Lung microvascular endothelial cell (primary cell): ENCODE measurements around the gene PXT1. TPM values are rescaled to one million over a fixed set of nuclear protein-coding genes. Genes with fewer than 3 reads are reported as not detected.

Source experiments
- DNase-seq, 2 donors: peaks; one replicate each; pipeline versions ENCODE4 v3.0.0 to v3.0.0-alpha.2; 2010; ENCODE audit warnings: low read depth in 2 of 2
- total RNA-seq: library from RNA; depleted of rRNA; stranded (reverse); fragments of >200 nt; gene quantifications from 2 replicates; pipeline ENCODE4 v1.2.1, GENCODE V29; 2014

The PXT1 gene
- total RNA-seq, 1 donor from 2014 or later: under 0.01 TPM

DNA sequence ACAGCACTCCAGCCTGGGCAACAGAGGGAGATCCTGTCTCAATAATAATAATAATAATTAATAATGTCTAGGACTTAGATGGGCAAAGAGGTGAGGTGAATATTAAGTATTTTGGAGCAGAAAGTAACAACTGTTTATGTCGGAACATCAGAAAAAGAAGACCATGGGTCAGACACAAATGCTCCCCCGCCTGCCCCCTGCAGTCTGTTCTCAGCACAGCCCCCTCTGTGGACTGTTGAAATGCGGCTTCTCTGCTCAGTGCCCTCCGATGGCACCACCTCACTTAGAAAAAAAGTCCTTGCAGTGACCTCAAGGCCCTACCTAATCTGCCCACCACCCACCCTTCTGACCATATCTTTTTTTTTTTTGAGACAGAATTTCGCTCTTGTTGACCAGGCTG, 50.0 kb downstream of the PXT1 start:
- DNase-seq: no peak

DNA sequence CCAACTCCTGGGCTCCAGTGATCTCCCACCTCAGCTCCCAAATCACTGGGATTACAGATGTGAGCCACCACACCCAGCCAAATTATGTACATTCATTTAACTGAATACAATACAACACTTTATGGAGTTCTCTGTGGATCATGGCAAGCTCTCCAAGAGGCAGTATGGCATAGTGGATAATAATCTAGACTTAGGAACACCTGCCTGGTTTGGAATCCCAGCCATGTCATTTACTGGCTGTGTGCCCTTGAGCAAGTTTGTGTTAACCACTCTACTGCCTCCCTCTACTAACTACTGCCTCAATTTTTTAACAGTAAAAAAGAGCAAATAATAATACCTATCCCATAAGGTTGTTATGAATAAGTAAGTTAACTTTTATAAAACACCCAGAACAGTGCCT, 53.3 kb downstream of the PXT1 start:
- DNase-seq: no peak

DNA sequence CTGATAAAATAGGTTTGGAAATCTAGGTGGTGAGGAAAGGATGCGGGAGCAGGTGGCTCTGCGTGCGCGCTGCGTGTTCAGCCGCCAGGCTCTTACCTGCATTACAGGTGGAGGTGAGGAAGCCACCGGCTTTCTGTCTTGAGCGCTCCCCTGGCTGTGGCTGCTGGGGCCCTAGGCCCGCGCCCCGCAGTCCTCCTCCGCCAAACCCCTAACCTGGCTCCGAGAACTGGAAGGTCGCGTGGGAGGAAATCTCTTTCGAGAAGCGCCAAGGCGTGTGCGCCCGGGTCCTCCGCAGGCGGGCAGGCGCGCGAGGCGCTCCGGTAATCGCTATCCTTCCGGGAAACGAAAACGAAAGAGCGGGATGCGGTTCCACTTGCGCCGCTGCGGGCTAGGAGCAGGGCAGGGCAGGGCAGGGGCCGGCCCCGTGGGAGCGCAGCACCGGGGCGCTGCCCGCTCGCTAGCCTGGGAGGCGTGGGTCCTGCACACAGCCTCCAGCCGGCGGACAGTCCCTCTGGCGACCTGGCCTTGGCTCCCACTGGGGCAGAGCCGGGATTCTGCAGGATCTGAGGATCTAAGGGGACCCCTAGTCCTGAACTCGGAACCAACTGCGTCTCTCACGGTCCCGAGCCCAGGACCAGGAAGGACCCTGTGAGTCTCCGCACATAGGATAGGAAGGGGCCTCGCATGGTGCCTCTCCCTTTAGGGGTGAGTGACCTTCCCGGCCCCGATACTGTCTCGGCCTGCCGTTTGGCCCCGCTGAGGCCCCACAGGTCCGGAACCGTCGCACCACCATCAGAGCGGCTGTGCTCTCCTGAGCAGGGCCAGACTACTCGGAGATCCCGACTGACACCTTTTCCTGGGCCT, 55.0 kb downstream of the PXT1 start, which contains the start of gene ETV7:
Gene ETV7 (minus strand): TSS at position 230 of the 864 bp plus-strand sequence. CDS start 128 bp downstream, at position 102.
- DNase-seq: peak; percentile 14 to 24

DNA sequence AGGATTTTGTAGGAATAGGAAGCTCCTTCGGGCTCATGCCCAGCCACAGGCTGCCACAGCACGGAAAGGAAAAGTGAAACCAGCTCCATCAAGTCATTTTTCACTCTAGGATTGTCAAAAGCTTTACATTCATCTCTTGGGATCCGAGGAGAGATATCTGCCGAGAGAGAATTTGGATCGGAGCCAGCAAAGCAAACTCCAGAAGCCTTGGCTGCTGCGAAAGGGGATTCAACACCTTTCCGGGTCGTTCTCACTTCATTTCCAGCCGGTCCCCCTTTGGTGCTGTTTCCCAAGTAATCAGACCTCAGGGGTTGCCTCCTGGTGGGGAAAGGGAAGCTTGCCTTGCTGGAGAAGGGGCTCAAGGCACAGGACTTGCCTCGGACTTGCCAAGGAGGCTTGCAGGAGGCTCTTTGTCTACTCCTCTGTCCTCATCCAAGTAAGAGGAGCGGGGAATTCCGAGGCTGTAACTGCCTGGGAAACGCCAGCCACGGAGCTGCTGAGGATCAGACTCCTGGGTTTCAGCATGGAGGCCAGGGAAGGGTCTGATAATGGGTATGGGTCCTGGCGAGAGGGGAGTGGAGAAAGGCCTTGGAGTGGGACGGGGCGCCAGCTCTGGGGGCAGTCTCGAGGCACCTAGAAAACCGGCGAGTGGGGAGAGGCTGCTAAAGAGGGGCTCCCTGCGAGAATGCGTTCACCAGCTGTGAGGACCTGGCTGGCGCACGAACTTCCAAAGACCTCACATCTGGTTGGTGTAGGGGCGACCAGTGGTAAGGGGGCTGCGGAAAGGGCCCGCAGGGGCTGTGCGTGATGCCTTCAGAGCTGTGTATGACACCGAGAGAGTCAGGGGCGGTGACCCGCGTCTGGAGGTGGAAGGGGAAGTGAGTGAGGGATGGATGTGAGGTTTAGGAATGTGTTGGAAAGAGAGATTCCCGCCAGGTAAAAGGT, 55.9 kb downstream of the PXT1 start:
- DNase-seq: peak; percentile 36 to 74

DNA sequence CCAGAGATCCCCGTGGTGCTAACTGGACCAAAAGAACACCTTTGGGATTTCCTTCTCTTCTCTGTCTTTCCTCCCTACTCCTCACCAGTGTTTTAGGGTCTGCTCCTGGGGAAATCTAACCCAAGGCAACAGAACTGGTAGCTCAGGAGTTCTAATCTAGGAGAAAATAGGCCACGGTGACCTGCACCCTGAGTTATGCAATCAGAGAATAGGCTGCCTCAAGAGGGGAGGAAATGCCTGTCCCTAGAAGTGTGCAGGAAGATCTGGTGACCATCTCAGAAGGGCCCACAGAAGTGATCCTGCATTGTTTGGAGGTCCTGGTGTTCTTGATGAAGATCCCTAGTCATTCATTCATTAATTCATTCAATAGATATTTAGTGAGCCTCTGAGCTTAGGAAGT, 58.6 kb downstream of the PXT1 start:
- DNase-seq: no peak

DNA sequence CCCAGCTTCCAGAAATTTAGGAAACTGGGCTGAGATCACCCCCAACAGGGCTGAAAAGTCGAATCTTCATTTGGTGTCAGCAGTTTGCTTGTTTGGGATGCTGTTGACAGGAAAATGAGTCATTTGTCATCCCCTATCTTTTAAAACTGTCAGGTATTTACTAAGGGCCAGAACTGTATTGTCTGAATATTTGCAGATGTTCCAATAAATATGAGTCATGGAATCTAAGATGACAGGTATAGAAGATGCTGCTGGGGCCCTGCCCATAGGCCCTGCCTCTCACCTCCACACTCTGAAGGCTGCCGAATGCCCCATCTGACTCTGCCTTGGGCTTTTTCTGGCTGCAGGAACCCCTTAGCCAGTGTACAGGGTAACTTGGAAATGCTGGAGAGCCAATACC, 59.0 kb downstream of the PXT1 start:
- no peak for DNase-seq

DNA sequence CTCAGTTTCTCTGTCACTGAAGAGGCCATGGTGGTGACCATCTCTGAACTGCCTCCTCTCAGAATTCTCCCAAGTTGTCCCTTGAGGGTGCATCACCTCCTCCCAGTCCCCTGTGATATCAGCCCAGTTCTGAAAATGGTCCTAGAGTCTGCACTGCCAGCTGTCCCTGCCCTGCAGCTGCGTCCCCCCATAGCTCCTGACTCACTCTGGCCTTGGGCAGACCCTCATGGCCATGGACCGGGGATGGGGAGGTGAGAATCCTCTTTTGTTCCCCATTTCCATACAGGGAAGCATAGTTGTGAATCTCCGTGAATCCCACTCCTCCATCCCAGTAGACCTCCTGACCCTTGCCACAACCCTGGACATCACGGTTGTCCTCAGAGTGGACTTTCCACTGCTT, 59.7 kb downstream of the PXT1 start:
- no peak for DNase-seq

DNA sequence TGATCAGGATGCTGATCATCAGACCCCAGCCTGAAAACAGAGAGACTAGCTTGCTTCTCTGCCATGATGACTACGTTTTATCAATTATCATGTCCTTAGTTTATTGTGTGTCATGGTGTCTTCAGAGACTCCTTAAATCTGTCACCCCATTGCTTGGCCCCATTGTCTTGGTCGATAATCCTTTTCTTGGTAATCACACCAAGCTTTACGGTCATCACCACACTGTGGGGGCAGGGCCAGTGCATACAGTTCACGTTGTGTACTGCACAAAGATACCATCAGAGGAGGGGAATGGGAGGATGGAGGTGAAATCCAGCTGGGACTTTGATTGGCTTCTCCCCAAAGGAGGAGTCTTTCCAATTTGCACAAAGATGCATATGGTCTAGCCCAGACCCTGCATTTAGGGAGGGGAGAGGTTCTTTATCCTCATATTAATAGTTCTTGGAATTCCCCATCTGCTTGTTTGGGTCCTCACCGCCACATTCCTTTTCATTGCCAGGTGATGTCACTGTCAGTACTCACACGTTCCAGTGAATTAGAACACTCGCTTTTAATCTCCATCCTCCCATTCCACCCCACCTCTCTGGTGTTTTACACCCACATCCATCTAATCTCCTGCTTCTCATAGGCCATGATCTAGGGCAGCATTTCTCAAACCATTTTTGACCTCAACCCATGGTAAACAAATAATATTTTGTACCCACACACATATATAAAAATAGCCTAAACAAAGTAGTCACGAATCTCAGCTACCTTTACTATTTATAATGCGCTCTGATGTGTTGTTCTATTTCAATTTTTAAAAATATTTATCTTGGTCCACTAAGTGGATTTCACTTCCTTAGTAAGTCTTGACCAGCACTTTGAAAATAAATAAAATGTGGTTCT, 60.9 kb downstream of the PXT1 start:
- no peak for DNase-seq

DNA sequence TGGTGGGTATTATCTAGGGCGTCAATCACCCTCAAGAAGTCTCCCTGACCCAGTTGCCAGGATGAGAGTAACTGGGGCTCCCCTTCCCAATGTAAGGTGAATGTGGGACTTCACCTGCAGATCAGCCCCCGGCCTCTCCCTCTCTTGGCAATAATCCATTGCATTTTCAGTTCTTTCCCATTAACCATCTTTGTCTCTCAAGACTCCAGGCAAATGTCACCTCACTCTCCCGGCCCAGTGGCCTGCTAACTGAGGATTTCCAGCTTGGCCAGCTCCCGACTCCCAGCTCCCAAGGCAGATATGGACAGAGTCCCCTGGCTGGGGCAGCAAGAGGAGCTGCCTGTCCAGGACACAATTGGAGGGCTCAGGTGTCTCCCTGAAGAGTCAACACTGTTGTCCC, 62.5 kb downstream of the PXT1 start:
- DNase-seq: no peak

DNA sequence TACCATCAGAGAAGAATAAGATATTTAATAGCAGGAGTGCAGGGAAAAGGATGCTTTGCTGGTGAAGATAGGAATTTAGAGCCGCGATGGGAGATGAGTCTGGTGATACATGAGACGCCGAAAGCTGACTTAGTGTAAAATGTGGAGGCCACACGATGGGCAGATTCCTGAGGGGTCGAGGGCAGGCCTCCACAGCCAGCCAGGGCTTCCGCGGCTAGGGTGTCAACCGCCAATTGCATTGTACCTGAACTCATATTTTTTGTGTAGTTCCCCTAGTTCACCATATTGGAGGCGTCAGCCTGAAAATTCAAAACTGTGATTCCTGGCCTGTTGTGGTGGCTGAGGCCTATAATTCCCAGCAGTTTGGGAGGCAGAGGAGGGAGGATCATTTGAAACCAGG, 63.7 kb downstream of the PXT1 start:
- no peak for DNase-seq

DNA sequence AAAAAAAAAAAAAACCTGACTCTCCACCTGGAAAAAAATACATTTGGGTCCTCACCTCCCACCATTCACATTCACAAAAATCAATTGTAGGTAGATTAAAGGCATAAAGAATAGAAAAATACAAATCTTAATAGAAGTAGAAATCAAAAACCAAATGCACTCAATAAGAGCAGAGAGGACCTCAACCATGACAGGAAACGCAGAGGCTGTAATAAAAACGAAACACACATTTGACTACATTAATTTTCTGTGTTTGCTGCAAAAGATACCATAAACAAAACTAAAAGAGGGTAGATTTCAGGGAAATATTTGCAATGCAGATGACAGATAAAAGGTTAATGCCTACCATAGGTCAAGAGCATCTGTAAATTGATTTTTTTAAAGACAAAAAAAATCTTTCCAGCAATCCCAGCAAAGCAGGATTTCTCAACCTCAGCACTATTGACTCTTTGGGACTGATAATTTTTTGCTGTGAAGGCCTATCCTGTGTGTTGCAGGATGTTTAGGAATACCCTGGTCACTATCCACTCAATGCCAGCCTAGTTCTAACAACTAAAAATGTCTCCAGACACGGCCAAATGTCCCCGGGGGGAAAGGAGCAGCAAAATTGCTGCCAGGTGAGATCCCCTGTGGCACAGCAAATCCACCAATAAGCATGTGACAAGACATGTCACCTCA, 64.3 kb downstream of the PXT1 start:
- no peak for DNase-seq

DNA sequence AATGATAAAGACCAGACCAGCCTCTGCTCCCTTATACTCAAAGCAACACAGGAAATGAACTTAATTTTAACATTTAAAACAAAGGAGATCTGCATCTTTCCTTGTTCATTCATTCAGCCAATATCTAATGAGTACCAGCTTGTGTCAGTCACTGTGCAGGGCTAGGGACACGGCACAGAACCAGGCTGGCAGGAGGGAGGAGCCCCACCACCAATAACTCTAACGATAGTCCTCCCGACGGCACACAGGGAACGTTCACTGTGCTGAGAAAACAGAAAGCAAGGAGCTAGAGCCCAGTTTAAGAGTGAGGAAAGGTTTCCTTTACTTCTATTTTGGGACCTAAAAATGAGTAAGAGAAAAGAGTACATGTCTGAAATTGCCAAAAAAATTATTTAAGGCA, 65.1 kb downstream of the PXT1 start:
- DNase-seq: no peak

DNA sequence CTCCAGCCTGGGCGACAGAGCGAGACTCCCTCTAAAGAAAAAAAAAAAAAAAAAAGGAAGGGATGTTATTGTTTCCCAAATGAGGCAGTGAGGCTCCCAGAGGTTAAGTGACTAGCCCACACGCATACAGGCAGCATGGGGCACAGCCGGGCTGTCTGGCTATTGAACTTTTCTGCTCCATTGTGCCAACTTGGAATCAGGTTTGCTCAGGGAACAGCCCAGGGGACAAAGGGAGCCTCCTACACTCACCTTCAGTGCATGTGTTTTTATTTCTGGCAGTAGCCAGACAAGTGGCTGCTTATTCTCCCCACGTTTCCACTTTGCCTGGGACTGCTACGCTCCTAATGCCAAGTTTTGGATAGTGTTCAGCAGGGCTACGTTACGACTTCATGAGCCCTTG, 65.9 kb downstream of the PXT1 start:
- DNase-seq: no peak

DNA sequence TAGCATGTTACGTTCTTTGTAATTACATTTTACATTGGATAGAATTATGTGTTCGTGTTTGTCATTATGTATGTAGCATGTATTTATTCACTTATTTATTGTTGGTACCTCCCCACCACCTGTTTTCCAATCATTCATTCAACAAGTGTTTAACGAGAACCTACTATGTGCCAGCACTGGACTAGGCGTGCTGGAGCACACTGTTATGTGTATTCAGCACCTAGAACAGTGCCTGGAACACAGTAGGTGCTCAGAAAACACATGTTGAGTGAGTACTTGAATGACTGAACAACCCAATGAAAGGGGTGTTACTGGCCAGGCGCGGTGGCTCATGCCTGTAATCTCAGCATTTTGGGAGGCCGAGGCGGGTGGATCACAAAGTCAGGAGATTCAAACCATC, 66.5 kb downstream of the PXT1 start:
- no peak for DNase-seq

DNA sequence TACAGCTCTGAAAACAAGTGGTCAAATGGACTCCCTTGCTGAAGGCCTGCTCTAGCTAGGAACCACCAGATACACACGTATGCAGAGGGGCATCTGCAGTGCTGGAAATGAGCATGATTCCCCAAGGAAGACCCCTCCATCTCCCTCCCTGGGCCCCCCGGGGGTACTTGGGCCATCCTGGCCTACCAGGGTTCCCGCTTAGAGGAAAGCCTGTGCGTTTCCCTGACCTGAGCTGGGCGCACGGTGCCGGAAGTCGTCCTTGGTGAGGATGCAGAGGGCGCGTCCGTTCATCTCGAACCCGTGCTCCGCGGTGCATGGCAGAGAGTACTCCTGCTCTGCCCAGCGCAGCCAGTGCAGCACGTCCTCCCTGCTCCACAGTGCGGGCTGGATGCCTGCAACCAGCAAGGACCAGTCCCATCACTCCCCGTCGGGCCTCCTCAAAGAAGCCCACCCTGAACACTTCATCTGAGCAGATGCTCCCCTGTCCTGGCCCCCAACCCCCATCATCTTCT, 67.0 kb downstream of the PXT1 start:
- DNase-seq: no peak

DNA sequence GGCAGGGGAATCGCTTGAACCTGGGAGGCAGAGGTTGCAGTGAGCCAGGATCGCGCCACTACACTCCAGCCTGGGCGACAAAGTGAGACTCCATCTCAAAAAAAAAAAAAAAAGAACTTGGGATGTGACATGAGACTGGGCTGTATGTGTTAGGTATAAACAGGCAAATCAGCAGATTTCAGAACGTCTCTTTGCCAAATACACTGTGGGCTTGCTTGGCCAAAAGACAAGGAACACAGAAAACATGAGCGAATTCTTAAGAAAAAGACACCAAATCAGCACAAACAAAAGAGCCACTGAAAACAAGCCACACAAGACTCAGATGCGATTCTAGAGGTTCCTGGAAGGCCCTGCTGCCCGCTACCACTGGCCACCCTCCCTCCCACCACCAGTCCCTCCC, 67.7 kb downstream of the PXT1 start:
- no peak for DNase-seq

DNA sequence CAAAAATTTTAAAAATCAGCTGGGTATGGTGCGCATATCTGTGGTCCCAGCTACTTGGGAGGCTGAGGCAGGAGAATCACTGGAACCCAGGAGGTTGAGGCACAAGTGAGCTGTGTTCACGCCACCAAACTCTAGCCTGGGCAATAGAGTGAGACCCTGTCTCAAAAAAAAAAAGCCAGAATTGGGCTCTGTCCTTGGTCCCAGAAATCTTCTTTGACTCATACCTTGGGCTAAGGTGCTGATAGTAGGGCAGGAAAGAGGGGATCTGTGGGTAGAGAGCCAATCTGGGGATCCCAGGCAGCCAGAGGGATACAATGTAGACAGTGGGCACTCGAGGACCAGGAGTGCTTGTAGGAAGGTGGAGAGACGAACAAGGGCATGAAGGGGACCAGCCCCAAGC, 68.5 kb downstream of the PXT1 start:
- no peak for DNase-seq

DNA sequence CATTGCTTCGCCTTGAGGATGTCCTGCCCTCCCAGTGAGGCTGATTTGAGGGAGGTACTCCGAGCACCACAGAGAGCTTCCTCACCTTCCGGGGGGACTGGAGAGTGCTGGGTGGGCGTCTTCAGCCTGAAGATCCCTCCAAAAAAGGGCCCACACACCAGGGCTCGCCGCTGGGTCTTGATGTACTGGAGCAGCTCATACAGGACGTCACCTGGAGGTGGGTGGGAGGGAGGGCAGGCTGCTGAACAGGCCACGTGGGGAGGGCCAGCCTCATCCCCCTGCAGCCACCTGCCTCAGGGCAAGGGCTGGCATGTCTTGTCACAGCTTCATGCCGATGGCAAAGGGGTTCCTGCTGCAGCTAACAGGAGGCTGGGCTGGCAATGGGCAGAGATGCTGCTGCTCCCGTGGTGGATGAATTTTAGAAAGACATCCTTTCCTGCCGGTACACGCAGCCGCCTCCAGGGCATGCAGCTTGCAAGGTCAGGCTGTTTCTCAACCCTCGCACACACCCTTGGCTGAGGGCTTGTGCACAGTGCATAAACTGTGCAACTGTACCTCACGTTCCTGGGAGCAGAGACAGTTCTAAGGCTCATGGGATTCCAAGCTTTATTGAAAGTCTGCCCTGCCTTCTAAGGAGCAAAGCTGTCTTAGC, 69.2 kb downstream of the PXT1 start:
- no peak for DNase-seq

DNA sequence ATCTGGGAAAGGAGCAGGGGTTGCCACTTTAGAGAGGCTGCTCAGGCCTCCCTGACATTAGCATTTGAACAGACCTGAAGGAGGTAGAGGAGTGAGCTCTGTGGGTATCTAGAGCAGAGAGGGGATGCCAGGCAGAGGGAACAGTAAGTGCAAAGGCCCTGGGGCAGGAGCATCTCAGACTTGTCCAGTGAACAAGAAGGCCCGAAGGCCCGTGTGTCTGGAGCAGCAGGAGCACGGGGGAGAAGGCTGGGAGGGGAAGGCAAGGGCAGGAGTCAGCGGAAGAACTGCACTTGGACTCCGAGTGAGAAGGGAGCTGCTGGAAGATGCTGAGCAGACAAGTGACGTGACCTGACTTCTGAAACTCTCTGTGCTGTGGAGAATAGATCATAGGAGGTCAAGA, 70.6 kb downstream of the PXT1 start:
- no peak for DNase-seq

DNA sequence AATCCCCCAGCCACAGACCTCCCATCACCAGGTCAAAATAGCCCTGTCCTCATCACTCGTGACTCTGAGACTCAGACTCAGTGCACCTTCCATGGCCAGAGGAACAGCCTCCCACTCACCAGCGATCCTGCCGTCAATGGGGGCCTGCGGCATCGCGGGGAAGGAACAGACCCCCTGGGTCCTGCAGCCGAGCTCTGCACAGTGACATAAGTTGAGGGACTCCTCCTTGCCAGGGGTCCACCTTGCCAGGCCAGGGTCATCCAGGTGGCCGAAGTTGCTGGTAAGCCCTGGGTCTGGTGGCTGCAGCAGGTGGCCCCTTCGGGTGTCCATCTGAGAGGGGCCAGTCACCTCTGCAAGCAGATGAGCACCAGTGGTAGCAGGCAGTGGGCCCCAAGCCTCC, 71.4 kb downstream of the PXT1 start:
- DNase-seq: no peak
